K562 (cell line): ENCODE data around the gene NLGN4X. TPM values are rescaled to one million over a fixed set of nuclear protein-coding genes. Genes with fewer than 3 reads are reported as not detected.

Source experiments
- JUNB ChIP-seq: fragments of 450-650 bp; formaldehyde crosslinking; conservative IDR thresholded peaks from 2 replicates; pipeline ENCODE4 v1.4.0; 2020; ENCODE audit warnings: mild to moderate bottlenecking
- LARP7 ChIP-seq: fragments of 450-650 bp; IDR thresholded peaks from 2 replicates; pipeline ENCODE4 v1.6.1; 2016
- NR3C1 ChIP-seq: sonication (generic); formaldehyde crosslinking; IDR thresholded peaks from 2 replicates; pipeline ENCODE4 v1.8.1; 2022; ENCODE audit warnings: missing genetic modification reagents
- SMARCA5 ChIP-seq: fragments of 450-650 bp; IDR thresholded peaks from 2 replicates; pipeline ENCODE4 v1.6.1; 2016
- YBX1 ChIP-seq: fragments of 450-650 bp; IDR thresholded peaks from 2 replicates; pipeline ENCODE4 v1.7.1; 2016; ENCODE audit warnings: mild to moderate bottlenecking
- ZNF253 ChIP-seq: fragments of 250-450 bp; sonication (Bioruptor Pico); conservative IDR thresholded peaks from 2 replicates; pipeline ENCODE4 v1.6.1; 2021; ENCODE audit warnings: mild to moderate bottlenecking
- polyA plus RNA-seq, 8 experiments: library from polyadenylated mRNA; depleted of rRNA in 4 of 8; stranded (reverse) in 5 of 8; unstranded in 3 of 8; fragments of >200 nt; fragmentation: Nextera tagmentation in 2 of 8; fragmentation: Illumina TruSeq in 1 of 8; extraction: Ambion mirVana in 2 of 8; extraction: Trizol in 1 of 8; gene quantifications; 2 replicates each; pipeline versions ENCODE4 v1.2.1 to v1.2.3, GENCODE V29; 2011 to 2014; ENCODE audit warnings: inconsistent platforms in 1 of 8, missing spikeins in 1 of 8
- total RNA-seq, 7 experiments: library from RNA; depleted of rRNA in 6 of 7; stranded (reverse); fragments of >200 nt in 6 of 7; fragmentation: Illumina TruSeq in 2 of 7; extraction: Trizol in 2 of 7; gene quantifications; 2 replicates each; pipeline versions ENCODE4 v1.2.1 to v1.2.3, GENCODE V29; 2011 to 2021; ENCODE audit warnings: low replicate concordance in 1 of 7
- TF ChIP-seq, protein P1 (sequence below): sonication (generic); formaldehyde crosslinking; IDR thresholded peaks from 2 replicates; pipeline ENCODE4 v1.8.0; 2022; ENCODE audit warnings: mild to moderate bottlenecking, missing genetic modification reagents
- TF ChIP-seq, protein P2 (sequence below): fragments of 200-800 bp; sonication (Bioruptor generic); IDR thresholded peaks from 2 replicates; pipeline ENCODE4 v1.6.1; 2016; ENCODE audit warnings: missing genetic modification characterization, missing compliant biosample characterization
- TF ChIP-seq, protein P3 (sequence below): fragments of 200-400 bp; formaldehyde crosslinking; IDR thresholded peaks from 2 replicates; pipeline ENCODE4 v1.6.1; 2017; ENCODE audit warnings: mild to moderate bottlenecking, low read depth, low read length, moderate library complexity

NLGN4X gene
- total and polyA plus RNA-seq, 9 of the 15 experiments (the other 6 are each of a cell fraction or from before 2014, with no cell fraction given): 0.07 TPM; not detected in 8

DNA sequence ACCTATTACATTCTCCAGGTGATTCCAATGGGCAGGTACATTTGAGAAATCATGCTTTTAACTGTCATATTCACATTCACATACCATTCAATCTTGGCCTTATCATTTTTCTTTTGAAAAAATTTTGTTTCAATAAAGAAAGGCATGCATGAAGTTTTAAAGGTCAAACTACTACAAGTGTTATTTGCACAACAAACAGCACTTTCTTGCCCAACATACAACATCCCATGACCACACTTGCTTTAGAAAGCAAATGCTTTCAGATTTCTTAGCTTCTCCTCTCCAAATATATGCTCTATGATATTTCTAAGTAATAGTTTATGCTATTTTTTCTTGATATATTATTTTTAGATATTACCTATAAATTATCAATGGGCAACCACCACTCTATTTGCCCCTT, 58.2 kb downstream of the NLGN4X start (continued):
- TF ChIP-seq, protein P1, sequence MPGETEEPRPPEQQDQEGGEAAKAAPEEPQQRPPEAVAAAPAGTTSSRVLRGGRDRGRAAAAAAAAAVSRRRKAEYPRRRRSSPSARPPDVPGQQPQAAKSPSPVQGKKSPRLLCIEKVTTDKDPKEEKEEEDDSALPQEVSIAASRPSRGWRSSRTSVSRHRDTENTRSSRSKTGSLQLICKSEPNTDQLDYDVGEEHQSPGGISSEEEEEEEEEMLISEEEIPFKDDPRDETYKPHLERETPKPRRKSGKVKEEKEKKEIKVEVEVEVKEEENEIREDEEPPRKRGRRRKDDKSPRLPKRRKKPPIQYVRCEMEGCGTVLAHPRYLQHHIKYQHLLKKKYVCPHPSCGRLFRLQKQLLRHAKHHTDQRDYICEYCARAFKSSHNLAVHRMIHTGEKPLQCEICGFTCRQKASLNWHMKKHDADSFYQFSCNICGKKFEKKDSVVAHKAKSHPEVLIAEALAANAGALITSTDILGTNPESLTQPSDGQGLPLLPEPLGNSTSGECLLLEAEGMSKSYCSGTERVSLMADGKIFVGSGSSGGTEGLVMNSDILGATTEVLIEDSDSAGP (CRISPR knock-in tag): no peak
- TF ChIP-seq YBX1: no peak
- TF ChIP-seq ZNF253 (CRISPR knock-in tag): no peak
- no peak for TF ChIP-seq JUNB (CRISPR knock-in tag)
- no peak for TF ChIP-seq NR3C1 (CRISPR knock-in tag)
- TF ChIP-seq, protein P2, sequence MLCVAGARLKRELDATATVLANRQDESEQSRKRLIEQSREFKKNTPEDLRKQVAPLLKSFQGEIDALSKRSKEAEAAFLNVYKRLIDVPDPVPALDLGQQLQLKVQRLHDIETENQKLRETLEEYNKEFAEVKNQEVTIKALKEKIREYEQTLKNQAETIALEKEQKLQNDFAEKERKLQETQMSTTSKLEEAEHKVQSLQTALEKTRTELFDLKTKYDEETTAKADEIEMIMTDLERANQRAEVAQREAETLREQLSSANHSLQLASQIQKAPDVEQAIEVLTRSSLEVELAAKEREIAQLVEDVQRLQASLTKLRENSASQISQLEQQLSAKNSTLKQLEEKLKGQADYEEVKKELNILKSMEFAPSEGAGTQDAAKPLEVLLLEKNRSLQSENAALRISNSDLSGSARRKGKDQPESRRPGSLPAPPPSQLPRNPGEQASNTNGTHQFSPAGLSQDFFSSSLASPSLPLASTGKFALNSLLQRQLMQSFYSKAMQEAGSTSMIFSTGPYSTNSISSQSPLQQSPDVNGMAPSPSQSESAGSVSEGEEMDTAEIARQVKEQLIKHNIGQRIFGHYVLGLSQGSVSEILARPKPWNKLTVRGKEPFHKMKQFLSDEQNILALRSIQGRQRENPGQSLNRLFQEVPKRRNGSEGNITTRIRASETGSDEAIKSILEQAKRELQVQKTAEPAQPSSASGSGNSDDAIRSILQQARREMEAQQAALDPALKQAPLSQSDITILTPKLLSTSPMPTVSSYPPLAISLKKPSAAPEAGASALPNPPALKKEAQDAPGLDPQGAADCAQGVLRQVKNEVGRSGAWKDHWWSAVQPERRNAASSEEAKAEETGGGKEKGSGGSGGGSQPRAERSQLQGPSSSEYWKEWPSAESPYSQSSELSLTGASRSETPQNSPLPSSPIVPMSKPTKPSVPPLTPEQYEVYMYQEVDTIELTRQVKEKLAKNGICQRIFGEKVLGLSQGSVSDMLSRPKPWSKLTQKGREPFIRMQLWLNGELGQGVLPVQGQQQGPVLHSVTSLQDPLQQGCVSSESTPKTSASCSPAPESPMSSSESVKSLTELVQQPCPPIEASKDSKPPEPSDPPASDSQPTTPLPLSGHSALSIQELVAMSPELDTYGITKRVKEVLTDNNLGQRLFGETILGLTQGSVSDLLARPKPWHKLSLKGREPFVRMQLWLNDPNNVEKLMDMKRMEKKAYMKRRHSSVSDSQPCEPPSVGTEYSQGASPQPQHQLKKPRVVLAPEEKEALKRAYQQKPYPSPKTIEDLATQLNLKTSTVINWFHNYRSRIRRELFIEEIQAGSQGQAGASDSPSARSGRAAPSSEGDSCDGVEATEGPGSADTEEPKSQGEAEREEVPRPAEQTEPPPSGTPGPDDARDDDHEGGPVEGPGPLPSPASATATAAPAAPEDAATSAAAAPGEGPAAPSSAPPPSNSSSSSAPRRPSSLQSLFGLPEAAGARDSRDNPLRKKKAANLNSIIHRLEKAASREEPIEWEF (CRISPR knock-in tag): no peak
- TF ChIP-seq LARP7: no peak
- TF ChIP-seq SMARCA5: no peak
- TF ChIP-seq, protein P3, sequence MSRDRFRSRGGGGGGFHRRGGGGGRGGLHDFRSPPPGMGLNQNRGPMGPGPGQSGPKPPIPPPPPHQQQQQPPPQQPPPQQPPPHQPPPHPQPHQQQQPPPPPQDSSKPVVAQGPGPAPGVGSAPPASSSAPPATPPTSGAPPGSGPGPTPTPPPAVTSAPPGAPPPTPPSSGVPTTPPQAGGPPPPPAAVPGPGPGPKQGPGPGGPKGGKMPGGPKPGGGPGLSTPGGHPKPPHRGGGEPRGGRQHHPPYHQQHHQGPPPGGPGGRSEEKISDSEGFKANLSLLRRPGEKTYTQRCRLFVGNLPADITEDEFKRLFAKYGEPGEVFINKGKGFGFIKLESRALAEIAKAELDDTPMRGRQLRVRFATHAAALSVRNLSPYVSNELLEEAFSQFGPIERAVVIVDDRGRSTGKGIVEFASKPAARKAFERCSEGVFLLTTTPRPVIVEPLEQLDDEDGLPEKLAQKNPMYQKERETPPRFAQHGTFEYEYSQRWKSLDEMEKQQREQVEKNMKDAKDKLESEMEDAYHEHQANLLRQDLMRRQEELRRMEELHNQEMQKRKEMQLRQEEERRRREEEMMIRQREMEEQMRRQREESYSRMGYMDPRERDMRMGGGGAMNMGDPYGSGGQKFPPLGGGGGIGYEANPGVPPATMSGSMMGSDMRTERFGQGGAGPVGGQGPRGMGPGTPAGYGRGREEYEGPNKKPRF: no peak
- TF ChIP-seq, all 486 proteins: peak for 0
